AG04450 (cell line): ENCODE results near the gene DOP1A. TPM values are rescaled to one million over a fixed set of nuclear protein-coding genes. Genes with fewer than 3 reads are reported as not detected.

Source experiments
- CTCF ChIA-PET: fragments of 300-600, 350-600 bp; formaldehyde crosslinking; extraction: SDS; loops from one replicate; lab custom pipeline; 2022; ENCODE audit warnings: antibody characterized with exemption, inconsistent platforms; lab: Charles Lee
- POLR2A ChIA-PET: fragments of 350-600 bp; formaldehyde crosslinking; extraction: SDS; loops from one replicate; lab custom pipeline; 2021; ENCODE audit warnings: antibody characterized with exemption, inconsistent platforms; lab: Yijun Ruan, JAX
- DNase-seq: peaks from one replicate; pipeline ENCODE4 v3.0.0-alpha.2; 2011; ENCODE audit warnings: low read depth, low spot score
- H3K27ac ChIP-seq: one replicate; pipeline ENCODE4 v1.5.1; 2012; ENCODE audit warnings: low read depth, low read length, control low read depth
- H3K27me3 ChIP-seq: one replicate; pipeline ENCODE4 v1.6.0; 2012; ENCODE audit warnings: low read length; ENCODE audit not compliant: control insufficient read depth, insufficient read depth
- H3K4me3 ChIP-seq: 2 replicates; pipeline ENCODE4 v1.5.1; 2011; ENCODE audit warnings: mild to moderate bottlenecking, low read depth, low read length, control low read depth
- H3K9me3 ChIP-seq: 2 replicates; pipeline ENCODE4 v1.5.1; 2012; ENCODE audit warnings: low read length; ENCODE audit not compliant: control insufficient read depth, insufficient read depth
- polyA plus RNA-seq: library from polyadenylated mRNA; depleted of rRNA; stranded (reverse); fragments of >200 nt; gene quantifications from 2 replicates; pipeline ENCODE4 v1.2.3, GENCODE V29; 2011
- TF ChIP-seq, protein P1 (sequence below): IDR thresholded peaks from 2 replicates; pipeline ENCODE4 v1.5.1; 2011; ENCODE audit warnings: low read depth, low read length, control low read depth, inconsistent platforms

Gene DOP1A
- polyA plus RNA-seq, 1 experiment: 14.6 TPM

DNA sequence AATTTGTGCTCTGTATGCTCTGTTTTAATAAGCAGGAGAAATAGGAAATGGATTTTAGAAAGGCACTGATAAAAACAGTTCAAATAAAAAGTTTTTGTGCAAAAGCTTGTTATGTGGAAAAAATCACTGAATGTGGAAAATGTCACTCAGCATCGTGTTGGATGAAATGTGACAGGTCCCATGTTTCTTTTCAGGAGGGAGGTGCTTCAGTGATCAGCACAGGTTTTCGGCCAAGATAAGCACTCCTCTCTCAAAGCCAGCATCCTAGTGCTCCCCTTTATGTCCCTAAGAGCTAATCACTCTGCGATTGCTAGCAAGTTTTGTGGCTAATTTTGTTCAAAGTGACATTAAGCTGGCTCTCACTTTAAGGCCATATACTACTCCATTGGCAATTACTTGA, 13.8 kb upstream of the DOP1A start:
- CTCF ChIA-PET: interaction anchor here (1.2 to 7.6 kb wide), 6 partner anchors 13 to 800 kb away, joined by 6 to 95 read pairs (median 28); partner anchors contain the start of genes DOP1A, TPBG and UBE3D
- POLR2A ChIA-PET: no interaction called here
- DNase-seq: no peak
- no peak overlapping the region for H3K27ac ChIP-seq
- TF ChIP-seq, protein P1, sequence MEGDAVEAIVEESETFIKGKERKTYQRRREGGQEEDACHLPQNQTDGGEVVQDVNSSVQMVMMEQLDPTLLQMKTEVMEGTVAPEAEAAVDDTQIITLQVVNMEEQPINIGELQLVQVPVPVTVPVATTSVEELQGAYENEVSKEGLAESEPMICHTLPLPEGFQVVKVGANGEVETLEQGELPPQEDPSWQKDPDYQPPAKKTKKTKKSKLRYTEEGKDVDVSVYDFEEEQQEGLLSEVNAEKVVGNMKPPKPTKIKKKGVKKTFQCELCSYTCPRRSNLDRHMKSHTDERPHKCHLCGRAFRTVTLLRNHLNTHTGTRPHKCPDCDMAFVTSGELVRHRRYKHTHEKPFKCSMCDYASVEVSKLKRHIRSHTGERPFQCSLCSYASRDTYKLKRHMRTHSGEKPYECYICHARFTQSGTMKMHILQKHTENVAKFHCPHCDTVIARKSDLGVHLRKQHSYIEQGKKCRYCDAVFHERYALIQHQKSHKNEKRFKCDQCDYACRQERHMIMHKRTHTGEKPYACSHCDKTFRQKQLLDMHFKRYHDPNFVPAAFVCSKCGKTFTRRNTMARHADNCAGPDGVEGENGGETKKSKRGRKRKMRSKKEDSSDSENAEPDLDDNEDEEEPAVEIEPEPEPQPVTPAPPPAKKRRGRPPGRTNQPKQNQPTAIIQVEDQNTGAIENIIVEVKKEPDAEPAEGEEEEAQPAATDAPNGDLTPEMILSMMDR: no peak
- no peaks in the 10 kb centered on the region for H3K9me3 ChIP-seq
- H3K4me3 ChIP-seq: no peak overlapping the region
- no peaks in the 10 kb centered on the region for H3K27me3 ChIP-seq

DNA sequence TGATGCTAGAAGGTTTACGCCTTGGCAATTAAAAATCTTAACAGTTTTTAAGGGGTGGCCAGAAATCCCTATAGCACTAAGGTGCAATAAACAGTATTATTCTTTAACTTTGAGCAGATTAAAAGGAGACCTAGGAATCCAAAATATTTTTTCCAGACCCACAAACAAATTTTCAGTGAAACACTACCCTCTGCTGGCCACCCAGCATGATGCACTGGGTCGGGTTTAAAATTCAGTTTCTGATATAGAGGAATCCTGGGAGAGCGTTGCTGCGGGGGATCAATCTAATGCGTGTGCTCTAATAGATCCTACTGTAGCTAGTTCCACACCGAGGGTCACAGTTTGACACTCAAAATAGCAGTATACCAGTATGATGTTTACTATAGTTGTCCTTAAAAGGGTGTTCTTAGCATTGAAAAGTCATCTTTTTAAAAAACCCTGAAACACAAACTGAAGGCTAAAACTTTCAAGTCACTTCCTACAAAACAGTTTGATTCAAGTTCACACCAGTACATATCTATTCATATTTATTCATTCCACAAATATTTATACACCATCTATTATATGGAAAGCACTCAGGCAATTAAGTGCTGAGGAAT, 12.0 kb upstream of the DOP1A start:
- Histone ChIP-seq H3K27me3 (no peaks in the 10 kb centered on the region), H3K9me3 (no peaks in the 10 kb centered on the region), H3K27ac (no peak overlapping the region), H3K4me3 (no peak overlapping the region)
- ChIA-PET POLR2A (no interaction called here), CTCF (interaction anchor here (0.6 to 7.6 kb wide), 12 partner anchors 8 to 807 kb away, joined by 3 to 95 read pairs (median 6); partner anchors contain the start of genes DOP1A, TPBG and UBE3D)
- DNase-seq: no peak
- TF ChIP-seq, protein P1: peak; percentile 83

DNA sequence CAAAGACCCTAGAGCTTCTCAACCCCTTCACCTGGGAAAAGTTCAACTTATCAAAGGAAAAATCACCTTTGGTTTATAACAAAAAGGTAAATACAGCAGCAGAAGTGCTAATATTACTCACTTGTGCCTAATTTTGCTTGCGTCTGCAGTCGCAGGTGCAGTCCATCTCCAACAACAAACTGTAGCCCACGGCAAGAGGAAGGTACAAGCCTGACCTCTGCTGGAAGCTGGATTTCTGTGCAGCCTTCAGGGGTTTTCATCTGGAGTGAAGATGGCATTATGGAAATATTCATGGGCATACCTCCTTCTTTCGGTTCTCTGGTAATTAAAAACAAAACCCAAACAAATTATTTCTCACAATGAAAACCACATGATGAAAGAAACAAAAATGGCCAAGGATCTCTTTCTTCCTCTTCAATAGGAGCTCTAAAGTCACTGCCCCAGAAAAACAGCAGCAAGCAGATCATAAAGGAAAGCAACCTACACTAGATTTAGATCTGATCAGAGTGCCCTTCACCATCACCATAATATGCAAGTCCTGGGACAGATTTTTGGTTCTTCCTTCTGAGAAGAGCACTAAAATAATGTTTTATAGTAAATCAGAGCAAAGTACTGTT, 9.7 kb upstream of the DOP1A start:
- CTCF ChIA-PET: interaction anchor here (0.5 to 7.6 kb wide), 38 partner anchors 9 to 949 kb away, joined by 3 to 95 read pairs (median 3); partner anchors contain the start of genes DOP1A, IBTK and UBE3D
- DNase-seq: no peak
- no peaks in the 10 kb centered on the region for H3K27me3 ChIP-seq
- TF ChIP-seq, protein P1: peak; percentile 91
- POLR2A ChIA-PET: interaction anchor here (0.5 to 0.6 kb wide), 2 partner anchors 694 to 789 kb away, joined by 3 to 6 read pairs; partner anchors contain the start of gene TPBG
- no peaks in the 10 kb centered on the region for H3K9me3 ChIP-seq
- H3K27ac ChIP-seq: no peak overlapping the region
- no peak overlapping the region for H3K4me3 ChIP-seq

DNA sequence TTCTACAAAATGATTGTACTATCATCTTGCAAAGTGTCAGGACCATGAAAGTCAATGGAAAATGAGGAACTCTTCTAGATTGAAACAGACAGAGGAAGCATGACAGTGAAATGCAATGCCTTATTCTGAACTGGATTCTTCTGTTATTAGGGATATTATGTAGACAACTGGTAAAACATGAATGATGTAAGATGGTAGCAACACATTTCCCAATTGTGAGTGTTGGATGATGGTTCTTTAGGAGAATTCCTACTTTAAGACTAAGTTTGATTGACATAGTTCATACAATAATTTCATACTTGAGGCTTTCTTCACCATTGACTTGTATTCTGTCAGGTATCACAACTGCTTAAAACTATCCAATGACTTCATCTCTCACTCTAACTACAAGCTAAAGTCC, 6.3 kb upstream of the DOP1A start:
- CTCF ChIA-PET: no interaction called here
- Histone ChIP-seq H3K9me3 (no peaks in the 10 kb centered on the region), H3K27me3 (no peaks in the 10 kb centered on the region), H3K4me3 (no peak overlapping the region), H3K27ac (no peak overlapping the region)
- POLR2A ChIA-PET: no interaction called here
- no peak for DNase-seq
- TF ChIP-seq, protein P1: no peak

DNA sequence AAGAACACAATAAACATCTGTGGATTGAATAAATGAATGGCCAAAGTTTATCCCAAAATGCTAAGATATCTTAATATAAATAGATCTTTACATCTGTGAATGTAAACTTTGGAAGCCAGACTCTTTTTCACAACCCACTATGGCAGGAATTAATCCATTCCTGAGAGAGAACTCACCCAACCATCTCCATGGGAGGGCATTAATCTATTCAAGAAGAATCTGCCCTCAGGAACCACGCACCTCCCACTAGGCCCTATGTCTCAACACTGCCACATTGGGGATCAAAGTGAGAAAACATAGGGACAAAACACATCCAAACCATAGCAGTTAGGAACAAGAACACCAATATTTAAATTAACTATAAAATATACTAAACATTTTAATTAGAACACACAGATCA, 5.2 kb upstream of the DOP1A start:
- Histone ChIP-seq H3K27ac (no peak overlapping the region), H3K4me3 (no peak overlapping the region), H3K9me3 (no peaks in the 10 kb centered on the region), H3K27me3 (no peaks in the 10 kb centered on the region)
- TF ChIP-seq, protein P1: no peak
- CTCF ChIA-PET: no interaction called here
- no peak for DNase-seq
- POLR2A ChIA-PET: no interaction called here
